Putamen (tissue), 1 donor: ENCODE measurements around the gene F10.

Experiments
- DNase-seq: peaks from one replicate; pipeline ENCODE4 v3.0.0-alpha.2; 2016; ENCODE audit warnings: low spot score

F10 gene

GRCh38 chr13:113086991-113087922 is 35.3 kb upstream of the F10 start:
- no peak for DNase-seq

- no peak for DNase-seq
Measured at GRCh38 chr13:113087923-113088690, 34.5 kb upstream of the F10 start.

- no peak for DNase-seq
Measured at GRCh38 chr13:113088691-113089020, 33.9 kb upstream of the F10 start.

GRCh38 chr13:113089693-113090414 is 32.7 kb upstream of the F10 start:
- no peak for DNase-seq

- DNase-seq: no peak
Measured at GRCh38 chr13:113090415-113090770, 32.2 kb upstream of the F10 start.

GRCh38 chr13:113090806-113091205 is 31.8 kb upstream of the F10 start:
- DNase-seq: no peak

- no peak for DNase-seq
Measured at GRCh38 chr13:113091211-113091771, 31.3 kb upstream of the F10 start.

- DNase-seq: no peak
Measured at GRCh38 chr13:113091891-113092775, 30.5 kb upstream of the F10 start.

- DNase-seq: no peak
Measured at GRCh38 chr13:113092776-113093579, 29.6 kb upstream of the F10 start.

- DNase-seq: no peak
Measured at GRCh38 chr13:113093580-113094409, 28.8 kb upstream of the F10 start.

GRCh38 chr13:113094410-113094800 is 28.2 kb upstream of the F10 start:
- DNase-seq: no peak

- no peak for DNase-seq
Measured at GRCh38 chr13:113095146-113096051, 27.2 kb upstream of the F10 start.

GRCh38 chr13:113096052-113096744 is 26.4 kb upstream of the F10 start:
- no peak for DNase-seq

- DNase-seq: no peak
Measured at GRCh38 chr13:113096745-113097305, 25.8 kb upstream of the F10 start.

GRCh38 chr13:113097651-113098050 is 24.9 kb upstream of the F10 start:
- no peak for DNase-seq

- DNase-seq: no peak
Measured at GRCh38 chr13:113098162-113098732, 24.4 kb upstream of the F10 start.

GRCh38 chr13:113099142-113099541 is 23.5 kb upstream of the F10 start:
- no peak for DNase-seq
